Jurkat, Clone E6-1 (cell line): Measurements from ENCODE around the gene LRRTM3.

Experiments
- DNase-seq: peaks from one replicate; pipeline ENCODE4 v3.0.0-alpha.2; 2011; ENCODE audit warnings: low read depth, low spot score
- H3K4me3 ChIP-seq: 2 replicates; pipeline ENCODE4 v1.5.1; 2011; ENCODE audit warnings: mild to moderate bottlenecking, low read length, control low read depth, moderate library complexity

Gene LRRTM3

DNA sequence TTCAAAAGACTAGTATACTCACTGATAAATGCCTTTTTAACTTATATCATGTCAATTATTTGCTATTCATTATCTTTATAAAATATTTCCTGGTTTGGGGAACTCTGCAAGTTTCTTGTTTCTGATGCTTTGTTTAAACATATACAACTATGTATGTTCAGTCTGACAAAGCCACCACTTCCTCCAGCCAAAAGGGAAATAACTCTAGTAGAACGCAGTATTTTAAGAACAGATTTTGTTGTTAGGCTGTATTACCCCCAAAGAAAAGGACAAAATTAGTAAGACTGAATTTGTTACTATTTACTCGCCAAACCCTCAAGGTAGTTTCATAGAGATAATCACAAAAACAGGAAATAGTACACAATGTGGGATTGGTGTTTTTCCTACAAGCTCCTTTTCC, 78.9 kb downstream of the LRRTM3 start:
- no peak for DNase-seq
- H3K4me3 ChIP-seq, result no peak overlapping the region

DNA sequence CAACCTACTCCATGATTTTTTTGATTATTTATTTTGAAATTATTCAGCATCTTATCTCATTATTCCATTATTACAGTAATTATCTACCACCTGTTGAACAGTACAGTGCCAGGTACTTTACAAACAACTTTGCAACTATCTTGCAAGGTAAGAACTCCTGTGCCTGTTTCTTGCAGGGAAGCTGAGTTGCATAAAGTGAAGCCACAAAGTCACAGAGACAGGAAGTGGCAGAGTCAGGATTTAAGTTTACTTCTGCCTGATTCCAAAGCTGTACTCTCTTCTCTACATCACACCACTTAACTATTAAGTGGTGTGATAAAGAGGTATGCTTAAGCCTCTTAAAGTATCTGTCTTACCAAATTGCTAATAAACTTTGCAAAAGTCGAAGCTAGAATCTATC, 80.1 kb downstream of the LRRTM3 start:
- DNase-seq, result no peak
- no peak overlapping the region for H3K4me3 ChIP-seq

DNA sequence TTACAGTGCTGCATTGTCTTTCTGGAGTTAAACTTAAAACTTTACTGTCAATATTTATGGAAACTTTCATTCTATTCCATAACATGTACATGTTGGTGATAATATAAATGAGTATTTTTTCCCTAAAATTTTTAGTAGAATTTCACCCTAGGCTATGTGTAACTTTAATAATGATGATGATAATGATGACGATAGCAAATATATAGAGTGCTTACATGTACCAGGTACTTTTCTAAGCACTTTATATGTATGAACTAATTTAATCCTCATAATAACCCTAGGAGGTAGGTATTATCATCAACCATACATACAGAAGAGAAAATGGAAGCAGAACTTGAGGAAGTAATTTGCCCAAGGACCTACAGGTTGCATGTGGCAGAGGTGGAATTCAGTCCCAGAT, 85.6 kb downstream of the LRRTM3 start:
- H3K4me3 ChIP-seq, result no peak overlapping the region
- DNase-seq, result no peak

DNA sequence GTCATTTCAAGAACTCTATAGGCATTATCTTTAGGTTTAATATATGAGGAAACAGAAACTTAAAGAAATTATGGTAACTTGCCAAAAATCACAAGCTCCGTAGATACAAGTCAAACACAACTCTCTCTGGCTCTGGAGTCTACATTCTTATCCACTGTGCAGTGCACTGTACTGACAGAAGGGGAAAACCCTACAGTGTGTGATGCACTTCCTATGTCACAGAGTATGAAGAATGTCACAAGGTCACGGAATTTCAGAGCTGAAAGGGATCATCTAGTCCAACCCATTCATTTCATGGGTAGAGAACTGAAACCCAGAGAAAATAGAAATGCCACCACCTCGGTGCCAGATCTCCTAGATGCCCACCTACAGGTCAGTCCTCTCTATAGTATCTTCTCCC, 86.1 kb downstream of the LRRTM3 start:
- DNase-seq, result no peak

DNA sequence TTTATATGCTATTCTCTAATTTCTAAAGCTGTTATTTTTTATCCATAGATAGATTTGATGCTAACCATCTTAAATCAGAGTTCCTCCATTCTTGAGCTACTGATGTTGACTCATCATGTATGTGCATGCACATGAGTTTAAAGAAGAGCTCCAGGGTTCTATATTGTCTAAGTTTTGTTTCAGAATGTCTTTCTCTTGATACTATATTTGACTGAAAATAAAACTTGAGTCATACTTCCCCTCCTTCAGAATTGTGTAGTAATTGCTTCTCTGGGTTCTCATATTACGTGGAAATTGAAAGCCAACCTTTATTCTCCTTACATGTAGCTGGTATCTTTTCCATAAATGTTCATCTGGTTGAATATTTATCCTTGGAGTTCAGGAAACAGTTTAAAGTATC, 89.4 kb downstream of the LRRTM3 start:
- no peak for DNase-seq
- H3K4me3 ChIP-seq, result no peak overlapping the region

More for the DNA sequence above, 86.1 kb downstream of the LRRTM3 start:
- H3K4me3 ChIP-seq, result no peak overlapping the region

DNA sequence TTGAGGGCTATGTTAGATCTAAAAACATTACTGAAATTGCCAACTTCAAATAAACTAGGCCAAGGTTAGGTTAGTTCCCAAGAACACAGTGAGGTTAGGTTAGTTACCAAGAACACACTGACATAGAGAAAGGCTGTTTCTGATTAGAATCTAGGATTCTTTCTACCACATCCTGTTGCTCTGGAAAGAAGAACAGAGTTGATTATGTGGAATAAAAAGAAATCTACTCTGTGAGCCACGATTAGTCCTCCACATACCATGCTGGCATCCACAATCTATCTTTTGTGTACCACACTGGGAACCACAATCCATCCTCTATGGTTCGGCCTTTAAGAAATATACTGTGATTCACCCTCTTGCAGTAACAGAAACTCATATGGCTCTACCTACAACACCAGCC, 91.4 kb downstream of the LRRTM3 start:
- peak; percentile 9 for DNase-seq
- no peak overlapping the region for H3K4me3 ChIP-seq

DNA sequence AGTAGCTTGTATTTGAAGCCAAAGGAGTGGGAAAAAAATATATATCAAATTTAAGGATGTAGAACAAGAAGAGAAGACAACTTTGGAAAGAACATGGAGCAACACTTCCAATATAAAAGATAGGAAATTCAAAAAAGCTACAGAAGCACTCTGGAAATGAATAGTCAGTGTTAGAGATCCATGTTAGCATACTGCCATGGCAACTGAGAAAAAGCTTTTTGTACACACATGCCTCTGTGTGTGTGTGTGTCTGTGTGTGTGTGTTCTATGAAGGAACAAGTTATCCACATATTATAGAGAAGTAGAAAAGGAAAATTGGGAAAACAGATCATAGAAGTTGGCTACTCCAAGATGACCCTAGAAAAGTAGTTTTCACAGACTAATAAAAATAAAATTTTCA, 96.3 kb downstream of the LRRTM3 start:
- no peak overlapping the region for H3K4me3 ChIP-seq
- DNase-seq, result no peak

DNA sequence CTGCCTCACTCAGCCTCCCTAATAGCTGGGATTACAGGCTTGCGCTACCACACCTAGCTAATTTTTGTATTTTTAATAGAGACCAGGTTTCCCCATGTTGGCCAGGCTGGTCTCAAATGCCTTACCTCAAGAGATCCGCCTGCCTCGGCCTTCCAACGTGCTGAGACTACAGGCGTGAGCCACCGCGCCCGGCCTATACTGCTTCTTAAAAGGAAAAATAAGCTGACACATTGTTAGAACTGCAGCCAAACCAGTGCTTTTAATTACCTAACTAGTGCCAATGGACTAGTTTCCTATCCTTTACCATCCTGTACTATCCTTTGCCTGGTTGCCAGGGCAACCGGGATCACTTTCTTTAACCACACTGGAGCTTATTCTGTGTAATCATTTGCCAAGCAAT, 108.0 kb downstream of the LRRTM3 start:
- H3K4me3 ChIP-seq, result no peak overlapping the region
- DNase-seq, result no peak

DNA sequence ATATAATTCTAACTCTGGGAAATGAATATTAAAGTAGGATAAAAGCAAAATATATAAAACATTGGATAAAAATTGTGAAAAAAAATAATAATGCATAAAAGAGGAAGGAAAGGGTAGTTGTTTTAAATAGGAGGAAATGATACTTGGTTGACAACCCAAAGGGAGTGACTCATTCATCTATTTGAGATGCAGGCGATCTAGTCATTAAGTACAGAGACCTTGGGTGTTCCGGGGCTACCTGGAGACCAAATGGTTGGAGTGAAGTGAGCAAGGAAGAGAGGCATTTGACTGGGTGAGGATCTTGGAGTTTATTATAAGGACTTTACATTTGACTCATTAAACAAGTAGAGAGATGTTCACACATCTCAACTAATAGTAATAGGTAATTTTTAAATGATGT, 111.0 kb downstream of the LRRTM3 start:
- no peak overlapping the region for H3K4me3 ChIP-seq
- DNase-seq, result no peak

DNA sequence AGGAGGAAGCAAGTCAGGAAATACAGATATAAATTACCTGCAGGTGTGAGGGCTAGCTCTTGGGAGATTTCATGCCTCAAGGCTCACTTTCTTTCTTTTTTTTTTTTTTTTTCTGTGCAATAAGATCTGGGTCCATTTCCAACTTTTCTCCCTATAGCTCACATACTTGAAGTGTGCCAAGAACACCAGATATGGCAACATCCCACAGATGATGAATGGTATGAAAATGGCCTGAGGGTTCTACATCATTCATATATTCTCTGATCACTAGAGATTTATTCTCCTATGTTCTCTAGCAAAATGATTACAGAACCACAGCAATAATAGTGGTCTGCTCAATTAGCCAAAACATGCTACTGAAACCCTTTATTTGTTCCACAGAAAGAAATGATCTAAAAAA, 117.2 kb downstream of the LRRTM3 start:
- no peak overlapping the region for H3K4me3 ChIP-seq
- DNase-seq, result no peak

DNA sequence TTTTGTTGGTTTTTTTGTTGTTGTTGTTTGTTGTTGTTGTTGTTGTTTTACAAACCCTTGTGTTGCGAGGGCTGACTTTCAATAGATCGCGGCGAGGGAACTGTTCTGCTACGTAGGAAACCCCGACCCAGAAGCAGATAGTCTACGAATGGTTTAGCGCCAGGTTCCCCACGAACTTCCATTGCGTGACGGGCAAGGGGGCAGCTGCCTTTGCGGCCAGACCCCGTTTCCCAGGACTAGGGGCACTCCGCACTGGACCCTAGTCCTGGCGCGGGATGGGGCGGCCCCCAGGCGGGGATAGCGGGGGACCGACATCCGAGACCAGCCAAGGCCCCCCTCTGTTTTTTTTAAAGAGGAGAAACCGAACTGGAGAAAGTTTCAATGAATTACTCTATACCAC, 119.6 kb downstream of the LRRTM3 start:
- H3K4me3 ChIP-seq, result no peak overlapping the region
- no peak for DNase-seq

DNA sequence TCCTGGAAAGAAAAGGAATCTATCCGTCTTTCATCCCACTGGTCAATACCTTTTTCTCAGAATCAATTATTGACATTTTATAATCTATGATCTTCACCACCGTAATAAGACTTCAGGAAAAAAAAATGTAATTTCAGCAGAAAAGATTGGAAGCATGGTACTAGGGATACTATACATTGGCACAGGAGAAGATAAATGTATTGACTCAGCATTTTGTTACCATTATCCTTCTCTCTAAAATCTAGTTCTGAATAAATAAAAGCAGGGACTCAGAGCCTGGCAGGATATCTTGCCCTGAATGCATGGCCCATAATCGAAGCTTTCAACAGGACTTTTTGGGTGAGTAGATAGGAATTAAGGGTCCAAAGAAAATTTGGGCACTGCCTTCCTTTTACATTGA, 120.7 kb downstream of the LRRTM3 start:
- DNase-seq, result no peak
- no peak overlapping the region for H3K4me3 ChIP-seq

DNA sequence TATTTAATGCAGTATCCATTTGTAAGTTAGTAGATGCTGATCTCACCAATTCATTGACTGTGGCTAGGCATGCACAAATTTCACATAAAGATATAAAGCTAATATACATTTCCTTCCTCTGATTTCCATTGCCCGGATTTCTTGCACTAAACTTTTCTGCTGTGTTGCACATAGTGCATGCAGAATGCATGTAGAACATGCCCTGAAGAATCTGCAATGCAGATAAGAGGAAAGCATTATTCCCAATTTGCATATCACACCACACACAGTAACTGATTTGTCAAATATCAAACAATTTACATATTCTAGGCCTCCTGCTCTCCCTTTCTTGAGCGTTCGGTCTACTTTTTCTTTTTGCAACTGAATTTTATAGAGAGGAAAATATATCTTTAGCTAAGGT, 124.2 kb downstream of the LRRTM3 start:
- H3K4me3 ChIP-seq, result no peak overlapping the region

DNA sequence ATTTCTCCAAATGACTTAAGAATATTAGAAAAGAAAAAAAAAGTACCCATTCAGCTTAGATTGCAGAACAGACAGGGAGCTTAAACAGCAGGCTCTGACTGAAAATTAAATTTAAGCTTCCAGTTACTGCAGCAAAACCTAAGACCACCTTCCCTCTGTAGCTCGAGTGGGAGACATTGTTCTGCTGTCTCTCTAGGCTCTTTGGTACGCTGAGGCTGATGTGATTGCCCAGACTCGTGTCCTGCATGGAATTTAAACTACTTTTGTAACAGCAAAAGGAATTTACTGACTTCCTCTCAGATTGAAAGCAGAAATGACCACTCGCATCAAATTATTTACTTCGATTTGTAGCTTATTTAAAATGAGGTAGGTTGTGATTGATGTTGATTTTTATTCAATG, 124.6 kb downstream of the LRRTM3 start:
- H3K4me3 ChIP-seq, result no peak overlapping the region
- DNase-seq, result no peak

More for the DNA sequence above, 124.2 kb downstream of the LRRTM3 start:
- no peak for DNase-seq

DNA sequence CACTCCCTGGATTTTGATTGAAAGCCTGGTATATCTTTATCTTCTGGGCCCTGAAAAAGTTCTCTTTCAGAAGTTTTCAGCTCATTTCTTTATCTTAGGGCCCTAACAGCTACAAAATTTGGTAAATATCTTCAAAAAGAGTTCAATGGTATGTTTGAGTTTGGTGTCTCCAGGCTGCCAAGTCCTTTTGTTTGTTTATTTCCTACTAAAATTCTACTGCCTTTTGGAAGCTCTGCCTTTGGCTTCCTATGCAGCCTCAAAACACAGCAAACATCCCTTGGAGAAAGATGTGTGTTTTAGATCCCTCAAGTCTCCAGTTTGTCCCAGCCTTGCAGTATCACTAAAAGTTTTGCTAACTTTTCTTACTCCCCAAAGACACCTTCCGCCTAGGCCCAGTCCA, 146.8 kb downstream of the LRRTM3 start:
- no peak overlapping the region for H3K4me3 ChIP-seq
- DNase-seq, result no peak

DNA sequence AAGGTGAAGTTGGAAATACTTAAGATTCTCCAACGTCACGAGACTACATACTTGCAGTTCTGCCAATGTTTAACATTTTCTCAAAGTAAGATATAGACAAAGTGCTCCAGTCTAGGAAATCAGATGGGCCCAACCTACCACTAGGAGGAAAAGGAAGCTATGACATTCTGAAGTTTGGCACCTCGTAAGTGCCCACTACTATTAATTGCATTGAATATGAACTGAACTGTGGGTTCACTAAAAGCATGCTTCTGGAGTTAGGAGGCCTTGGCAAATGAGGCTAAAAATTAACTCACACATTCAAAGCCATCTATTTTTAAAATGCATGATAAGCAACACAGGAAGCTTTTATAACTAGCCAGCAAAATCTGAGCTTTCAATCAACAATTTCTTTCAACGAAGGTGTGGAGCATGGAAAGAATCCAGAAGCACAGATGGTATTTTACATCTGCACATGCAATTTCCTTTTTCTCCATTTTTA, 149.7 kb downstream of the LRRTM3 start:
- DNase-seq, result no peak
- no peak overlapping the region for H3K4me3 ChIP-seq

DNA sequence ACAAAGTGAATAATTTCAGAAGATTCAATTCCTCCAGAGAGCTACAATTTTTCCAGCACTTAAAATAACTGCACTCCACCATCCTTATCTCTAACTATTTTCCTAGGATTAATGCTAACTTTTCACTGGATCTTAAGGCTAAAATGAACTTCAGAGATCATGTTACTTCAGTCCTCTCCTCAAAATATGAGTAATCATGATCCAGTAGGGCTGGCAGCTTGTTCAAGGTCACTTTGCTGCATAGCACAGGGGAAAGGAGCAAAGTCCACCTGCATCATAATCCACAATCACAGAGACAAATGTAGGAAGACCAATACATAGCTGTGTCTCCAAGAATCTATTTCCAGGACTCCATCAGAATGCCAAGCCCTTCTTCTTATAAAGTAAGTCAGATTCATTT, 150.3 kb downstream of the LRRTM3 start:
- no peak for DNase-seq
- no peak overlapping the region for H3K4me3 ChIP-seq

DNA sequence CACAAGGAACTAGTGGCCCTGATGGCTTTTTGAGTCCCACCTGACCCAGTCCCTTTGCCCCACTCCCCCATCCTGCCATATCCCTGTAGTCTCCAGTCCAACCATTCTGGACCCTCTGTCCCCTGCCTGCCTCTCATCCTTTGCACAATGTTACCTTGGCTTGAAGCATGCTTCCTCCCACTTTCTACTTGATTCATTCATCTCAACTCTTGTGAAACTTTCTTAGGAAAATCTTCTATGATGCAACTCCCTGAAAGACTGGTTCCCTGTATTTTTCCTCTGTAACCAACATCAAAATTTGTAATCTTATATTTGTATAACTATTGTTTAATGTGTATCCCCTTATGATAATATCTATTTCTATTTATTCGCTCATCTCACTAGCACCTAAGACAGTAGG, 151.5 kb downstream of the LRRTM3 start:
- no peak overlapping the region for H3K4me3 ChIP-seq
- DNase-seq, result no peak

DNA sequence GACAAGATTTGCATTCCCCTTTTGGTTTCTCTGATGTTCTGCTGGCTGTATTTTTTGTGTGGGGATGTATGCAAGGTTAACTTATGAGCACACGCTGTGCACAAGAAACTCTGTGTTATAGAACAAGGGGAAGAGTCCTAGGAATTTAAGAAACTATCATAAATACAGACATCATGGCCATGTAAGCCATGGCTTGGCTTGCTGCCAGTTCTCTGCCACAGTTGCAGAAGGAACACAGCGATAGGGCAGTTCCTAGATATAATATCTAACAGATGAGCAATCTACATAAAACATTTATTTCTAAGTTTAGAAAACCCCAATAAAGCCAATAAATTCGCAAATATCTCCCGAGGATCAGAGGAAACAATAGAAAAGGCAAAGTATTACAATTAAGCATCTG, 153.3 kb downstream of the LRRTM3 start:
- no peak overlapping the region for H3K4me3 ChIP-seq
- DNase-seq, result no peak

DNA sequence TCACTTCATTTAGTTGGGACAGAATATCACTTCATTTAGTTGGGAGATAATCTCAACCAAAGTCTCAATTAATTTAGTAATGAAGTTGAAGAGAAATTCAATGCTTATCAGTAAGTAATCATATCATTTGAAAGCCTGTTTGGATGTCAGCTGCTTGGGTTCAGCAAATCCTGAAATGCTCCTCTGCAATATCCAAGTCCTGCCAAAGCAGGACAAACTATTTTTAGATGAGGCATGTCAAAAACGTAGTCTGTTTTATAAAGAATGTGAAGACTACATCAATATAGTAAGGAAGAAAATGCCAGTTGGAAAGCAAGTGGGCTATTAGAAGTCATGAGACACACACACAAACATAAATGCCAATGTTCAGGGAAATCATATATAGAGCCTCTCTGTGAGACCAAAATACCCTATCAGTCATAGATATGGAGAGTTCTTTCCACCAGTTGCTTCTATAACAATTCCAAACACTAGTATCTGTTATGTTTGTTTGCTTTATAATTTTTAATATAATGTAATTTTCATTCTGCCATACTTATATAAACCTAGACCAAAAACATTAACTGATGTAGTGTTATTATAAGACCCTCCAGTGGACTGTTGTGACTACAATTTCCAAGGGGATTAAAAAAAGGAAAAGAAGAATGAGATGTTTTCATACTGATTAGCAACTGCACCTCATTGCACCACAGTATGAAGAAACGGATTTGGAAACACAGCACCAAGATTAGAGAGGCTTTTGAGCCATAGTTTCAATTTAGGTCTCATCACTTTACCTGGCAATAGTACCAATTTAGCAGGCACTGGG, 160.7 kb downstream of the LRRTM3 start:
- no peak for DNase-seq
- no peak overlapping the region for H3K4me3 ChIP-seq

DNA sequence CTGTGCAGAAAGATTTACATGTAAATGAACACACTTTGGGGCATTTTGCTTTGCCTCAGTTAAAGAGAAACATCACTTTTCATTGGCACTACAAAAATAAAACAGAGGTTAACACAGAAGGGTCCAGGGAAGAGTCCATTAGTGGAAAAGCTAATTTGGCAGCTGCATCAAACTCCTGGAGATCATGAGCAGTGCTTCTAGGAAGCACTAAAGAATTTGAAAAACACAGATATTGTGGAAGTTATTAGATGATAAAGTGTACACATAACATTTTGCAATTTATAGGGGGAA, 161.2 kb downstream of the LRRTM3 start:
- DNase-seq, result no peak

DNA sequence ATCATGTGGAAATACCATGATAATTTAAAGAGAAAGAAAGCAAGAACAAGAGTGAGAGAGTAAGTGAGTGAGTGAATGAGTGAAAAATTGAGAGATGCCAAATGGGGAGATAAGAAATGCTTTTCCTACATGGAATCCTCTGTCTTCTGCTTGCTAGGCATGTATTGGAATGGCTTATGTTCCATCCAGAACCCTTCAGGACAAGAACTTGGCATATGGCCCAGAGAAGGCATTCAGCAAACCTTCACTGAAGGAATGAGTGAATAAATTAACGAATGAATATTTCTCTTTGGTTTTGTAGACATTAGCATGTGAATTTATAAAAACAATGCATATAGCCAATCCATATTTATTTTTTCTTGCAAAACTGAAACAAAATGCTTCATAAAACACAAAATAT, 162.2 kb downstream of the LRRTM3 start:
- DNase-seq, result no peak
- H3K4me3 ChIP-seq, result no peak overlapping the region

More for the DNA sequence above, 161.2 kb downstream of the LRRTM3 start:
- no peak overlapping the region for H3K4me3 ChIP-seq
